Measurements from ENCODE around the gene TPK1.

GRCh38 chr7:144534196-144534595, 301.7 kb downstream of the TPK1 start:
- TF ChIP-seq CTCF (IDR thresholded peaks at IDR 0.05) (no peak), FOXJ3 (CRISPR knock-in tag; IDR thresholded peaks at IDR 0.05) (no peak), POLR2AphosphoS5 (IDR thresholded peaks at IDR 0.05; ENCODE audit: low read depth, low read length) (no peak), MXI1 (IDR thresholded peaks at IDR 0.05; ENCODE audit: low read depth, low read length) (no peak), TCF12 (IDR thresholded peaks at IDR 0.05) (no peak), EZH2phosphoT487 (IDR thresholded peaks at IDR 0.05; ENCODE audit: borderline replicate concordance, low read depth) (no peak)
